NB4 (cell line): ENCODE measurements around the gene SKAP1.

Experiments
- CTCF ChIP-seq: IDR thresholded peaks from one replicate; pipeline ENCODE4 v1.5.1; 2012; ENCODE audit warnings: low read depth, low read length
- POLR2A ChIP-seq: IDR thresholded peaks from 2 replicates; pipeline ENCODE4 v1.6.1; 2011; ENCODE audit warnings: mild to moderate bottlenecking; ENCODE audit not compliant: insufficient read length; ENCODE audit errors: extremely low read depth

GRCh38 chr17:48416971-48417370, 13.0 kb downstream of the SKAP1 start:
- TF ChIP-seq CTCF, result no peak
- no peak for TF ChIP-seq POLR2A
